MM.1S (cell line): ENCODE measurements around the gene TNRC6C.

ENCODE experiments used
- EZH2 ChIP-seq: fragments of 300-600 bp; sonication (generic); optimal IDR thresholded peaks from 2 replicates; pipeline ENCODE3; 2017; ENCODE audit warnings: low read depth, mild to moderate bottlenecking, antibody characterized with exemption, low read length, mixed read lengths
- EZH2phosphoT487 ChIP-seq: fragments of 300-600 bp; sonication (generic); IDR thresholded peaks from 2 replicates; pipeline ENCODE4 v1.6.1; 2018; ENCODE audit warnings: antibody characterized with exemption, low read length
- TF ChIP-seq, protein P1 (sequence below): fragments of 300-600 bp; sonication (generic); IDR thresholded peaks from 2 replicates; pipeline ENCODE4 v1.5.1; 2016; ENCODE audit warnings: antibody characterized with exemption, low read length, mixed read lengths

DNA sequence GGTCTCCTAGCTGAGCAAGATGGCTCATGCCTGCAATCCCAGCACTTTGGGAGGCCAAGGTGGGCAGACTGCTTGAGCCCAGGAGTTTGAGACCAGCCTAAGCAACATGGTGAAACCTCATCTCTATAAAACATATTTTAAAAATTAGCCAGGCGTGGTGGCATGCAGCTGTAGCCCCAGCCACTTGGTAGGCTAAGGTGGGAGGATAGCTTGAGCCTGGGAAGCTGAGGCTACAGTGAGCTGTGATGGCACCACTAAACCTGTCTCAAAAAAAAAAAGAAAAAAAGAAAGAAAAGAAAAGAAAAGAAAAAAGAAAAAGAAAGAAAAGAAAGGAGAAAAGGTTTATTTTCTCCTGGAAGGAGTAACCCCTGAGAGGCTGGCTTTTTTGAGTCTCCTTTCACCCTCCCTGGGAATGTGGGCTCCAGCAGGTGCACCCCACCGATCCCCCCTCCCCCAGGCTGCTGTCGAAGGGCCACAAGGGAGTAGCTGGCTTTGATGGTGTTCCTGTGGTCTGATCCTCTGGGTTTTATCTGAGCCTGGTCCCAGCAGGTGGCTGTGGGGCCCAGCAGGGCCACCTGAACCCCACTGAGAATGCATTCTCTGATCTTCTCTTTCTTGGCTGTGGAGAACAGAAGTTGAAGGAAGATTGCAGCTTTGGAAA lies 29.9 kb upstream of the TNRC6C start:
- TF ChIP-seq, protein P1, sequence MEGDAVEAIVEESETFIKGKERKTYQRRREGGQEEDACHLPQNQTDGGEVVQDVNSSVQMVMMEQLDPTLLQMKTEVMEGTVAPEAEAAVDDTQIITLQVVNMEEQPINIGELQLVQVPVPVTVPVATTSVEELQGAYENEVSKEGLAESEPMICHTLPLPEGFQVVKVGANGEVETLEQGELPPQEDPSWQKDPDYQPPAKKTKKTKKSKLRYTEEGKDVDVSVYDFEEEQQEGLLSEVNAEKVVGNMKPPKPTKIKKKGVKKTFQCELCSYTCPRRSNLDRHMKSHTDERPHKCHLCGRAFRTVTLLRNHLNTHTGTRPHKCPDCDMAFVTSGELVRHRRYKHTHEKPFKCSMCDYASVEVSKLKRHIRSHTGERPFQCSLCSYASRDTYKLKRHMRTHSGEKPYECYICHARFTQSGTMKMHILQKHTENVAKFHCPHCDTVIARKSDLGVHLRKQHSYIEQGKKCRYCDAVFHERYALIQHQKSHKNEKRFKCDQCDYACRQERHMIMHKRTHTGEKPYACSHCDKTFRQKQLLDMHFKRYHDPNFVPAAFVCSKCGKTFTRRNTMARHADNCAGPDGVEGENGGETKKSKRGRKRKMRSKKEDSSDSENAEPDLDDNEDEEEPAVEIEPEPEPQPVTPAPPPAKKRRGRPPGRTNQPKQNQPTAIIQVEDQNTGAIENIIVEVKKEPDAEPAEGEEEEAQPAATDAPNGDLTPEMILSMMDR: no peak
- TF ChIP-seq EZH2: no peak
- no peak for TF ChIP-seq EZH2phosphoT487
